Measurements from ENCODE around the gene CASK. TPM values are rescaled to one million over a fixed set of nuclear protein-coding genes. Genes with fewer than 3 reads are reported as not detected.

The CASK gene
- total RNA-seq, 2 experiments from 2014 or later = 39.9 to 44.6 TPM

DNA sequence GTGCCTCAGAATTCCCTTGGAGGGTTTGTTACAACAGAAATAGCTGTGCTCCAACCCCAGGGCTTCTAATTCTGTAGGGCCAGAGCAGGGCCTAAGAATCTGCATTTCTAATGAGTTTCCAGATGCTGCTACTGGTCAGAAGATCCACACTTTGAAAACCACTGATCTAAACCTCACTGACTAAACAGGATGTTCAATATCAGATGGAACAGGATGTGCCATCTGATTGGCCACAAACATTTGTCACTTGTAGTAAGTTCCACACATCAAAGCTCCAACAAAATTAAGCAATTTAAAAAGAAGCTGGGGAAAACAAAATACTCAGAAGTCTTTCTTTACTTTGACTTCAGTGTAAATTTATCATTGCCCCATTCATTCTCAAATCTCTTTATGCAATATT is 14.3 kb downstream of the CASK start:
- TF ChIP-seq, protein P1, sequence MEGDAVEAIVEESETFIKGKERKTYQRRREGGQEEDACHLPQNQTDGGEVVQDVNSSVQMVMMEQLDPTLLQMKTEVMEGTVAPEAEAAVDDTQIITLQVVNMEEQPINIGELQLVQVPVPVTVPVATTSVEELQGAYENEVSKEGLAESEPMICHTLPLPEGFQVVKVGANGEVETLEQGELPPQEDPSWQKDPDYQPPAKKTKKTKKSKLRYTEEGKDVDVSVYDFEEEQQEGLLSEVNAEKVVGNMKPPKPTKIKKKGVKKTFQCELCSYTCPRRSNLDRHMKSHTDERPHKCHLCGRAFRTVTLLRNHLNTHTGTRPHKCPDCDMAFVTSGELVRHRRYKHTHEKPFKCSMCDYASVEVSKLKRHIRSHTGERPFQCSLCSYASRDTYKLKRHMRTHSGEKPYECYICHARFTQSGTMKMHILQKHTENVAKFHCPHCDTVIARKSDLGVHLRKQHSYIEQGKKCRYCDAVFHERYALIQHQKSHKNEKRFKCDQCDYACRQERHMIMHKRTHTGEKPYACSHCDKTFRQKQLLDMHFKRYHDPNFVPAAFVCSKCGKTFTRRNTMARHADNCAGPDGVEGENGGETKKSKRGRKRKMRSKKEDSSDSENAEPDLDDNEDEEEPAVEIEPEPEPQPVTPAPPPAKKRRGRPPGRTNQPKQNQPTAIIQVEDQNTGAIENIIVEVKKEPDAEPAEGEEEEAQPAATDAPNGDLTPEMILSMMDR (IDR thresholded peaks at IDR 0.05) = no peak
- peaks cover 19% of the 10 kb centered on the region for H3K4me1 ChIP-seq (ENCODE audit: insufficient read depth, low read length)
- peak overlapping the region; percentile 76 for H3K27ac Mint-ChIP-seq
- ChIA-PET POLR2A (interaction anchor here (1.0 kb wide), 1 partner anchor 14 kb away, joined by 7 read pairs; the partner anchor contains the start of gene CASK), CTCF (no interaction called here)
- H3K4me3 Mint-ChIP-seq = peak overlapping the region; percentile 38
- peaks cover 3% of the 10 kb centered on the region for H3K36me3 ChIP-seq (ENCODE audit: insufficient read depth, low read length)
- DNase-seq (peak in 3 of 14 experiments; percentile 38 to 78 (median 52)), ATAC-seq (ENCODE audit: poor library complexity) (peak; percentile 79)
- H3K27me3 ChIP-seq (ENCODE audit: control insufficient read depth in 1 of 2, insufficient read depth in 2 of 2, low read length in 2 of 2) = no peaks in the 10 kb centered on the region
- intact Hi-C loops (cut with DNase I, micrococcal nuclease) = loop anchor here in 1 of 2 experiments (10.0 kb wide), 1 partner anchor 1026 kb away; no protein-coding TSS in a partner anchor
- H3K4me1 Mint-ChIP-seq (ENCODE audit: low read depth) = peaks cover 43% of the 10 kb centered on the region
- no peak overlapping the region for H3K4me3 ChIP-seq (ENCODE audit: low read length)
- no peak overlapping the region for H3K27ac ChIP-seq (ENCODE audit: low read depth in 1 of 2, low read length in 2 of 2)
- peaks cover 6% of the 10 kb centered on the region for H3K9me3 Mint-ChIP-seq
- H3K9me3 ChIP-seq (ENCODE audit: control insufficient read depth in 1 of 2, insufficient read depth in 1 of 2, low read length in 2 of 2) = no peaks in the 10 kb centered on the region
- no peaks in the 10 kb centered on the region for H3K27me3 Mint-ChIP-seq
- peaks cover 31% of the 10 kb centered on the region for H3K36me3 Mint-ChIP-seq (ENCODE audit: low read depth)

DNA sequence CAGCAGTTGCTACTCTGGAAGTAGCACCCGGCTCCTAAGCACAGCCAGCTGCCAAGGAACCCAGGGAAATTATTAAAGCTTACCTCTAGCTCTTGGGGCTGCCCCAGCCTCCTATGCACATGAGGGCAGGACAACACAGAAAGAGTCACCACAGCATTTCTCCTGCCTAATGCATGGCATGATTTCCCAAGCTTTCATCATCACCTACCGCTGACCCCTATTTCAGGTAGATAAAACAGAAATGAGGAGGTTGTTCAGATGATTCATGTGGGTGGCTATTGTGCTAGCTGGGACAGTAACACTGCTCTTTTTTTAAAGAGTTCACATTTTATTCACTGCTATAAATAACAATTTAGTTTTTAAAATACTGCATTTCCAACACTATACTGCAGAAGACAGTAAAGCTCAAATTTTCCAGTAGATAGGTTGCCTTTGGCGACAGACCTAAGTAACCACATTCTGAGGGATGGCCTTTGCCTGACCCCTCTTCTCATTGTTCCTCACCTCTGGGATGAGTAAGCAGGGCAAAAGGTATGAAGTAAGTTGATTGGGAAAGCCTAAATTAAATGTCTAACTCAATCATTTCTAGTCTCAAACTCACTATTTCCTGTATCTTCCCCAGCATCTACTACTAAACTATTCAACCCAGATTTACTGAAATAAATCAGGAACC is 16.7 kb downstream of the CASK start:
- POLR2A ChIA-PET = interaction anchor here (1.0 kb wide), 1 partner anchor 47 kb away, joined by 3 read pairs; no protein-coding TSS in a partner anchor
- intact Hi-C loops (cut with DNase I, micrococcal nuclease) = loop anchor here in 1 of 2 experiments (10.0 kb wide), 1 partner anchor 1028 kb away; no protein-coding TSS in a partner anchor

DNA sequence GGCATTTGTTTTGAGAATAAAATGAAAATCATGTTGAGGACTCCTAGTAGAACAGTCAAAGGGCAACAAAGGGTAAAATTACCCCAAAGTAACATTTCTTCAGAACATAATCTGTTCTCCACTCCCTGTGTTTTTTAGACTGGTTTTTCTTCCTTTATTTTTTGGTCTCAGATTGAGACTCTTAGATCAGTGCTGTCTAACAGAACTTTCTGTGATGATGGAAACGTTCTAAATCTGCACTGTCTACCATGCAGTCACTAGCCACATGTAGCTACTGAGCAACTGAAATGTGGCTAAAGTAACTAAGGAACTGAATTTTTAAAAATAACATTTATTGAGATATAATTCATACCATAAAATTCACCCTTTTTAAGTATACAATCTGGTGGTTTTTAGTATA is 19.8 kb downstream of the CASK start:
- Mint-ChIP-seq H3K9me3 (peaks cover 5% of the 10 kb centered on the region), H3K4me1 (ENCODE audit: low read depth) (peaks cover 24% of the 10 kb centered on the region), H3K36me3 (ENCODE audit: low read depth) (peaks cover 62% of the 10 kb centered on the region), H3K27ac (no peak overlapping the region), H3K4me3 (no peak overlapping the region), H3K27me3 (no peaks in the 10 kb centered on the region)
- ATAC-seq (ENCODE audit: poor library complexity) = no peak
- Histone ChIP-seq H3K4me1 (ENCODE audit: insufficient read depth, low read length) (peaks cover 3% of the 10 kb centered on the region), H3K36me3 (ENCODE audit: insufficient read depth, low read length) (peaks cover 8% of the 10 kb centered on the region), H3K27ac (ENCODE audit: low read depth in 1 of 2, low read length in 2 of 2) (no peak overlapping the region), H3K4me3 (ENCODE audit: low read length) (no peak overlapping the region), H3K9me3 (ENCODE audit: control insufficient read depth in 1 of 2, insufficient read depth in 1 of 2, low read length in 2 of 2) (peaks cover 10 to 16% of the 10 kb centered on the region in 2 experiments), H3K27me3 (ENCODE audit: control insufficient read depth in 1 of 2, insufficient read depth in 2 of 2, low read length in 2 of 2) (no peaks in the 10 kb centered on the region)
- TF ChIP-seq, protein P1 (IDR thresholded peaks at IDR 0.05) = no peak
- POLR2A ChIA-PET = no interaction called here
- intact Hi-C loops (cut with DNase I, micrococcal nuclease) = loop anchor here in 1 of 2 experiments (10.0 kb wide), 1 partner anchor 1031 kb away; no protein-coding TSS in a partner anchor
- DNase-seq = no peak
- CTCF ChIA-PET = no interaction called here

More for the DNA sequence above, 16.7 kb downstream of the CASK start:
- Histone ChIP-seq H3K27ac (ENCODE audit: low read depth in 1 of 2, low read length in 2 of 2) (no peak overlapping the region), H3K4me1 (ENCODE audit: insufficient read depth, low read length) (peaks cover 17% of the 10 kb centered on the region), H3K9me3 (ENCODE audit: control insufficient read depth in 1 of 2, insufficient read depth in 1 of 2, low read length in 2 of 2) (peaks cover 0 to 4% of the 10 kb centered on the region in 2 experiments), H3K4me3 (ENCODE audit: low read length) (no peak overlapping the region), H3K27me3 (ENCODE audit: control insufficient read depth in 1 of 2, insufficient read depth in 2 of 2, low read length in 2 of 2) (no peaks in the 10 kb centered on the region), H3K36me3 (ENCODE audit: insufficient read depth, low read length) (peaks cover 8% of the 10 kb centered on the region)
- Mint-ChIP-seq H3K4me1 (ENCODE audit: low read depth) (peaks cover 44% of the 10 kb centered on the region), H3K27me3 (no peaks in the 10 kb centered on the region), H3K27ac (peak overlapping the region; percentile 55), H3K36me3 (ENCODE audit: low read depth) (peaks cover 55% of the 10 kb centered on the region), H3K9me3 (peaks cover 6% of the 10 kb centered on the region), H3K4me3 (peak overlapping the region; percentile 45)
- ATAC-seq (ENCODE audit: poor library complexity) (no peak), DNase-seq (no peak)
- TF ChIP-seq, protein P1 (IDR thresholded peaks at IDR 0.05) = no peak
- CTCF ChIA-PET = interaction anchor here (0.5 kb wide), 1 partner anchor 594 kb away, joined by 3 read pairs; no protein-coding TSS in a partner anchor
